WTC11 (cell line): Measurements from ENCODE around the gene CDH6. TPM values are rescaled to one million over a fixed set of nuclear protein-coding genes. Genes with fewer than 3 reads are reported as not detected.

Source experiments
- ATAC-seq: fragments of 200-7000 bp; cut with Tn5 transposase; 2 replicates; pipeline ENCODE4 v1.10.0; 2021; ENCODE audit warnings: mild to moderate bottlenecking, moderate library complexity
- CTCF ChIA-PET: fragments of 300-600 bp; sonication (Branson Sonifier 250); formaldehyde crosslinking; loops from one replicate; lab custom pipeline; 2021; ENCODE audit warnings: antibody characterized with exemption; lab: Charles Lee
- POLR2A ChIA-PET: fragments of 350-600 bp; sonication (Branson Sonifier 250); formaldehyde crosslinking; loops from one replicate; lab custom pipeline; 2021; ENCODE audit warnings: antibody characterized with exemption; lab: Charles Lee
- DNase-seq: peaks from one replicate; pipeline ENCODE4 v3.0.0; 2021; ENCODE audit warnings: low spot score
- H3K27ac Mint-ChIP-seq: 2 replicates; pipeline ENCODE4 v1.8.0; 2021; ENCODE audit warnings: mixed read lengths
- H3K27me3 Mint-ChIP-seq: 2 replicates; pipeline ENCODE4 v1.8.0; 2021; ENCODE audit warnings: low read depth, mild to moderate bottlenecking, moderate library complexity, mixed read lengths
- H3K36me3 Mint-ChIP-seq: 2 replicates; pipeline ENCODE4 v1.8.0; 2021; ENCODE audit warnings: mixed read lengths
- H3K4me1 Mint-ChIP-seq: 2 replicates; pipeline ENCODE4 v1.8.0; 2022; ENCODE audit warnings: mixed read lengths
- H3K4me3 Mint-ChIP-seq: 2 replicates; pipeline ENCODE4 v1.8.0; 2021; ENCODE audit warnings: mild to moderate bottlenecking, moderate library complexity, mixed read lengths
- H3K9me3 Mint-ChIP-seq: 2 replicates; pipeline ENCODE4 v1.8.0; 2021; ENCODE audit warnings: mixed read lengths
- CBFB ChIP-seq: sonication (generic); formaldehyde crosslinking; IDR thresholded peaks from 2 replicates; pipeline ENCODE4 v1.8.1; 2022; ENCODE audit warnings: mild to moderate bottlenecking, low read depth, missing genetic modification reagents
- ESRRA ChIP-seq: sonication (generic); formaldehyde crosslinking; IDR thresholded peaks from 2 replicates; pipeline ENCODE4 v1.8.1; 2022; ENCODE audit warnings: mild to moderate bottlenecking, missing genetic modification reagents, borderline replicate concordance
- GABPB1 ChIP-seq: sonication (generic); formaldehyde crosslinking; IDR thresholded peaks from 2 replicates; pipeline ENCODE4 v1.8.1; 2023; ENCODE audit warnings: mild to moderate bottlenecking, missing genetic modification reagents
- GRHL2 ChIP-seq: fragments of 250-450 bp; sonication (Bioruptor Pico); IDR thresholded peaks from 2 replicates; pipeline ENCODE4 v1.8.0; 2022; ENCODE audit warnings: mild to moderate bottlenecking, moderate library complexity; ENCODE audit not compliant: insufficient replicate concordance, severe bottlenecking
- NFE2L1 ChIP-seq: sonication (generic); formaldehyde crosslinking; IDR thresholded peaks from 2 replicates; pipeline ENCODE4 v1.8.1; 2023; ENCODE audit warnings: missing genetic modification reagents
- RORB ChIP-seq: fragments of 250-450 bp; sonication (Bioruptor Pico); IDR thresholded peaks from 2 replicates; pipeline ENCODE4 v1.9.0; 2021; ENCODE audit warnings: mild to moderate bottlenecking
- SMAD4 ChIP-seq: sonication (generic); formaldehyde crosslinking; IDR thresholded peaks from 2 replicates; pipeline ENCODE4 v1.8.0; 2022; ENCODE audit warnings: mild to moderate bottlenecking, missing genetic modification reagents
- SP1 ChIP-seq: sonication (generic); formaldehyde crosslinking; conservative IDR thresholded peaks from 2 replicates; pipeline ENCODE4 v1.8.1; 2022; ENCODE audit warnings: missing genetic modification reagents
- TP53 ChIP-seq: sonication (generic); formaldehyde crosslinking; IDR thresholded peaks from 2 replicates; pipeline ENCODE4 v1.8.1; 2023; ENCODE audit warnings: mild to moderate bottlenecking, missing genetic modification reagents
- ZBTB21 ChIP-seq: sonication (generic); formaldehyde crosslinking; IDR thresholded peaks from 2 replicates; pipeline ENCODE4 v1.8.1; 2023; ENCODE audit warnings: mild to moderate bottlenecking, missing genetic modification reagents, borderline replicate concordance
- ZNF219 ChIP-seq: sonication (generic); formaldehyde crosslinking; IDR thresholded peaks from 2 replicates; pipeline ENCODE4 v1.8.0; 2023; ENCODE audit warnings: missing genetic modification reagents, mild to moderate bottlenecking, borderline replicate concordance
- total RNA-seq: library from RNA; stranded (reverse); gene quantifications from 3 replicates; pipeline ENCODE4 v1.2.3, GENCODE V29; 2021
- TF ChIP-seq, protein P1 (sequence below): fragments of 250-450 bp; sonication (Bioruptor Pico); IDR thresholded peaks from 2 replicates; pipeline ENCODE4 v2.1.2; 2022; ENCODE audit warnings: mild to moderate bottlenecking, moderate library complexity
- TF ChIP-seq, protein P2 (sequence below): sonication (generic); formaldehyde crosslinking; IDR thresholded peaks from 2 replicates; pipeline ENCODE4 v1.8.1; 2023; ENCODE audit warnings: mild to moderate bottlenecking, missing genetic modification reagents
- TF ChIP-seq, protein P3 (sequence below): sonication (generic); formaldehyde crosslinking; IDR thresholded peaks from 2 replicates; pipeline ENCODE4 v1.8.0; 2022; ENCODE audit warnings: mild to moderate bottlenecking, missing genetic modification reagents
- TF ChIP-seq, protein P4 (sequence below): sonication (generic); formaldehyde crosslinking; IDR thresholded peaks from 2 replicates; pipeline ENCODE4 v1.8.0; 2022; ENCODE audit warnings: mild to moderate bottlenecking, missing genetic modification reagents
- TF ChIP-seq, protein P5 (sequence below): fragments of 250-450 bp; sonication (Bioruptor Pico); IDR thresholded peaks from 2 replicates; pipeline ENCODE4 v1.9.0; 2021; ENCODE audit warnings: mild to moderate bottlenecking
- TF ChIP-seq, protein P6 (sequence below): sonication (generic); formaldehyde crosslinking; IDR thresholded peaks from 2 replicates; pipeline ENCODE4 v1.8.1; 2022; ENCODE audit warnings: low read depth, missing genetic modification reagents, borderline replicate concordance
- TF ChIP-seq, protein P7 (sequence below): sonication (generic); formaldehyde crosslinking; IDR thresholded peaks from 2 replicates; pipeline ENCODE4 v1.8.1; 2023; ENCODE audit warnings: mild to moderate bottlenecking, missing genetic modification reagents, borderline replicate concordance

Gene CDH6
- total RNA-seq, 1 experiment from 2014 or later: 2.6 TPM

DNA sequence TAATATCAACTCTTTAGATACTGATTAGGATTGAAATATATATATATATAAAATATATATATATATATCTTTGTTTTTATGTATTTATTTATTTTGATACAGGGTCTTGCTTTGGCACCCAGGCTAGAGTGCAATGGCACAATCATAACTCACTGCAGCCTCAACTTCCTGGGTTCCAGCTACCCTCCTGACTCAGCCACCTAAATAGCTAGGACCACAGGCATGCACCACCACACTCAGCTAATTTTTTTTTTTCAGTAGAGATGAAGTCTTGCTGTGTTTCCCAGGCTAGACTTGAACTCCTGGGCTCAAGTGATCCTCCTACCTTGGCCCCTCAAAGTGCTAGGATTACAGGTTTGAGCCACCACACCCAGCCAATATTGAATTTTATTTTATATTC lies 20.6 kb upstream of the CDH6 start (continued):
- TF ChIP-seq, protein P1, sequence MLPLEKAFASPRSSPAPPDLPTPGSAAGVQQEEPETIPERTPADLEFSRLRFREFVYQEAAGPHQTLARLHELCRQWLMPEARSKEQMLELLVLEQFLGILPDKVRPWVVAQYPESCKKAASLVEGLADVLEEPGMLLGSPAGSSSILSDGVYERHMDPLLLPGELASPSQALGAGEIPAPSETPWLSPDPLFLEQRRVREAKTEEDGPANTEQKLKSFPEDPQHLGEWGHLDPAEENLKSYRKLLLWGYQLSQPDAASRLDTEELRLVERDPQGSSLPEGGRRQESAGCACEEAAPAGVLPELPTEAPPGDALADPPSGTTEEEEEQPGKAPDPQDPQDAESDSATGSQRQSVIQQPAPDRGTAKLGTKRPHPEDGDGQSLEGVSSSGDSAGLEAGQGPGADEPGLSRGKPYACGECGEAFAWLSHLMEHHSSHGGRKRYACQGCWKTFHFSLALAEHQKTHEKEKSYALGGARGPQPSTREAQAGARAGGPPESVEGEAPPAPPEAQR (CRISPR knock-in tag): no peak
- no peak for TF ChIP-seq ZBTB21 (CRISPR knock-in tag)
- no peak for TF ChIP-seq GABPB1 (CRISPR knock-in tag)
- TF ChIP-seq TP53 (CRISPR knock-in tag): no peak
- no peak for TF ChIP-seq SP1 (CRISPR knock-in tag)
- TF ChIP-seq NFE2L1 (CRISPR knock-in tag): no peak
- TF ChIP-seq RORB (CRISPR knock-in tag): no peak
- no peak for TF ChIP-seq SMAD4 (CRISPR knock-in tag)

DNA sequence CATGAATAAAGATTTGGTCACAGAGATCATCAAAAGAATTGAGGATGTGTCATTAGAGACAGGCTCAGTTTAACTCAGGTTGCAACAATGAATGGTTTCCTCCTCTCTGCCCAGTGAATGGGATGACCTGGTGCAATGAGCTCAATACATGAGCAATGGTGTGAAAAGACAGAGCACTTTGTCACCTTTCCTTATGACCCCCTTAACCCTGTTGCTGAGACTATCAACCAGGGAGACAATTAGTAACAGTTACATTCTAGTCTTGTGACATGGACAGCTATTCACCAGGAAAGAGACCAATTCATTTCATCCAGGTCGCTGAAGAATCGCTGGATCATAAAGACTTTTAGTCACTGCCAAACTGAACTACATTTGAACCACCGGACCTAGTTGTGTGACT lies 19.9 kb upstream of the CDH6 start:
- Mint-ChIP-seq H3K36me3 (no peaks in the 10 kb centered on the region), H3K4me3 (no peak overlapping the region), H3K9me3 (peaks cover 5% of the 10 kb centered on the region), H3K27me3 (no peaks in the 10 kb centered on the region), H3K4me1 (no peaks in the 10 kb centered on the region), H3K27ac (no peak overlapping the region)
- ATAC-seq: no peak
- POLR2A ChIA-PET: no interaction called here
- CTCF ChIA-PET: interaction anchor here (1.2 kb wide), 1 partner anchor 13 kb away, joined by 5 read pairs; no protein-coding TSS in a partner anchor
- no peak for DNase-seq
- TF ChIP-seq GABPB1 (CRISPR knock-in tag) (no peak), ZNF219 (CRISPR knock-in tag) (no peak), RORB (CRISPR knock-in tag) (no peak), CBFB (CRISPR knock-in tag) (no peak), ESRRA (CRISPR knock-in tag) (no peak), ZBTB21 (CRISPR knock-in tag) (no peak), NFE2L1 (CRISPR knock-in tag) (no peak), GRHL2 (CRISPR knock-in tag) (no peak)
- TF ChIP-seq, protein P1 (CRISPR knock-in tag): no peak
- TF ChIP-seq, protein P2, sequence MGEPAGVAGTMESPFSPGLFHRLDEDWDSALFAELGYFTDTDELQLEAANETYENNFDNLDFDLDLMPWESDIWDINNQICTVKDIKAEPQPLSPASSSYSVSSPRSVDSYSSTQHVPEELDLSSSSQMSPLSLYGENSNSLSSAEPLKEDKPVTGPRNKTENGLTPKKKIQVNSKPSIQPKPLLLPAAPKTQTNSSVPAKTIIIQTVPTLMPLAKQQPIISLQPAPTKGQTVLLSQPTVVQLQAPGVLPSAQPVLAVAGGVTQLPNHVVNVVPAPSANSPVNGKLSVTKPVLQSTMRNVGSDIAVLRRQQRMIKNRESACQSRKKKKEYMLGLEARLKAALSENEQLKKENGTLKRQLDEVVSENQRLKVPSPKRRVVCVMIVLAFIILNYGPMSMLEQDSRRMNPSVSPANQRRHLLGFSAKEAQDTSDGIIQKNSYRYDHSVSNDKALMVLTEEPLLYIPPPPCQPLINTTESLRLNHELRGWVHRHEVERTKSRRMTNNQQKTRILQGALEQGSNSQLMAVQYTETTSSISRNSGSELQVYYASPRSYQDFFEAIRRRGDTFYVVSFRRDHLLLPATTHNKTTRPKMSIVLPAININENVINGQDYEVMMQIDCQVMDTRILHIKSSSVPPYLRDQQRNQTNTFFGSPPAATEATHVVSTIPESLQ (CRISPR knock-in tag): no peak
- TF ChIP-seq, protein P3, sequence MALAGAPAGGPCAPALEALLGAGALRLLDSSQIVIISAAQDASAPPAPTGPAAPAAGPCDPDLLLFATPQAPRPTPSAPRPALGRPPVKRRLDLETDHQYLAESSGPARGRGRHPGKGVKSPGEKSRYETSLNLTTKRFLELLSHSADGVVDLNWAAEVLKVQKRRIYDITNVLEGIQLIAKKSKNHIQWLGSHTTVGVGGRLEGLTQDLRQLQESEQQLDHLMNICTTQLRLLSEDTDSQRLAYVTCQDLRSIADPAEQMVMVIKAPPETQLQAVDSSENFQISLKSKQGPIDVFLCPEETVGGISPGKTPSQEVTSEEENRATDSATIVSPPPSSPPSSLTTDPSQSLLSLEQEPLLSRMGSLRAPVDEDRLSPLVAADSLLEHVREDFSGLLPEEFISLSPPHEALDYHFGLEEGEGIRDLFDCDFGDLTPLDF (CRISPR knock-in tag): no peak
- TF ChIP-seq, protein P4, sequence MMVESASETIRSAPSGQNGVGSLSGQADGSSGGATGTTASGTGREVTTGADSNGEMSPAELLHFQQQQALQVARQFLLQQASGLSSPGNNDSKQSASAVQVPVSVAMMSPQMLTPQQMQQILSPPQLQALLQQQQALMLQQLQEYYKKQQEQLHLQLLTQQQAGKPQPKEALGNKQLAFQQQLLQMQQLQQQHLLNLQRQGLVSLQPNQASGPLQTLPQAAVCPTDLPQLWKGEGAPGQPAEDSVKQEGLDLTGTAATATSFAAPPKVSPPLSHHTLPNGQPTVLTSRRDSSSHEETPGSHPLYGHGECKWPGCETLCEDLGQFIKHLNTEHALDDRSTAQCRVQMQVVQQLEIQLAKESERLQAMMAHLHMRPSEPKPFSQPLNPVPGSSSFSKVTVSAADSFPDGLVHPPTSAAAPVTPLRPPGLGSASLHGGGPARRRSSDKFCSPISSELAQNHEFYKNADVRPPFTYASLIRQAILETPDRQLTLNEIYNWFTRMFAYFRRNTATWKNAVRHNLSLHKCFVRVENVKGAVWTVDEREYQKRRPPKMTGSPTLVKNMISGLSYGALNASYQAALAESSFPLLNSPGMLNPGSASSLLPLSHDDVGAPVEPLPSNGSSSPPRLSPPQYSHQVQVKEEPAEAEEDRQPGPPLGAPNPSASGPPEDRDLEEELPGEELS: no peak
- TF ChIP-seq, protein P5, sequence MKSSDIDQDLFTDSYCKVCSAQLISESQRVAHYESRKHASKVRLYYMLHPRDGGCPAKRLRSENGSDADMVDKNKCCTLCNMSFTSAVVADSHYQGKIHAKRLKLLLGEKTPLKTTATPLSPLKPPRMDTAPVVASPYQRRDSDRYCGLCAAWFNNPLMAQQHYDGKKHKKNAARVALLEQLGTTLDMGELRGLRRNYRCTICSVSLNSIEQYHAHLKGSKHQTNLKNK (CRISPR knock-in tag): no peak
- TF ChIP-seq, protein P6, sequence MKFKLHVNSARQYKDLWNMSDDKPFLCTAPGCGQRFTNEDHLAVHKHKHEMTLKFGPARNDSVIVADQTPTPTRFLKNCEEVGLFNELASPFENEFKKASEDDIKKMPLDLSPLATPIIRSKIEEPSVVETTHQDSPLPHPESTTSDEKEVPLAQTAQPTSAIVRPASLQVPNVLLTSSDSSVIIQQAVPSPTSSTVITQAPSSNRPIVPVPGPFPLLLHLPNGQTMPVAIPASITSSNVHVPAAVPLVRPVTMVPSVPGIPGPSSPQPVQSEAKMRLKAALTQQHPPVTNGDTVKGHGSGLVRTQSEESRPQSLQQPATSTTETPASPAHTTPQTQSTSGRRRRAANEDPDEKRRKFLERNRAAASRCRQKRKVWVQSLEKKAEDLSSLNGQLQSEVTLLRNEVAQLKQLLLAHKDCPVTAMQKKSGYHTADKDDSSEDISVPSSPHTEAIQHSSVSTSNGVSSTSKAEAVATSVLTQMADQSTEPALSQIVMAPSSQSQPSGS: no peak
- TF ChIP-seq, protein P7, sequence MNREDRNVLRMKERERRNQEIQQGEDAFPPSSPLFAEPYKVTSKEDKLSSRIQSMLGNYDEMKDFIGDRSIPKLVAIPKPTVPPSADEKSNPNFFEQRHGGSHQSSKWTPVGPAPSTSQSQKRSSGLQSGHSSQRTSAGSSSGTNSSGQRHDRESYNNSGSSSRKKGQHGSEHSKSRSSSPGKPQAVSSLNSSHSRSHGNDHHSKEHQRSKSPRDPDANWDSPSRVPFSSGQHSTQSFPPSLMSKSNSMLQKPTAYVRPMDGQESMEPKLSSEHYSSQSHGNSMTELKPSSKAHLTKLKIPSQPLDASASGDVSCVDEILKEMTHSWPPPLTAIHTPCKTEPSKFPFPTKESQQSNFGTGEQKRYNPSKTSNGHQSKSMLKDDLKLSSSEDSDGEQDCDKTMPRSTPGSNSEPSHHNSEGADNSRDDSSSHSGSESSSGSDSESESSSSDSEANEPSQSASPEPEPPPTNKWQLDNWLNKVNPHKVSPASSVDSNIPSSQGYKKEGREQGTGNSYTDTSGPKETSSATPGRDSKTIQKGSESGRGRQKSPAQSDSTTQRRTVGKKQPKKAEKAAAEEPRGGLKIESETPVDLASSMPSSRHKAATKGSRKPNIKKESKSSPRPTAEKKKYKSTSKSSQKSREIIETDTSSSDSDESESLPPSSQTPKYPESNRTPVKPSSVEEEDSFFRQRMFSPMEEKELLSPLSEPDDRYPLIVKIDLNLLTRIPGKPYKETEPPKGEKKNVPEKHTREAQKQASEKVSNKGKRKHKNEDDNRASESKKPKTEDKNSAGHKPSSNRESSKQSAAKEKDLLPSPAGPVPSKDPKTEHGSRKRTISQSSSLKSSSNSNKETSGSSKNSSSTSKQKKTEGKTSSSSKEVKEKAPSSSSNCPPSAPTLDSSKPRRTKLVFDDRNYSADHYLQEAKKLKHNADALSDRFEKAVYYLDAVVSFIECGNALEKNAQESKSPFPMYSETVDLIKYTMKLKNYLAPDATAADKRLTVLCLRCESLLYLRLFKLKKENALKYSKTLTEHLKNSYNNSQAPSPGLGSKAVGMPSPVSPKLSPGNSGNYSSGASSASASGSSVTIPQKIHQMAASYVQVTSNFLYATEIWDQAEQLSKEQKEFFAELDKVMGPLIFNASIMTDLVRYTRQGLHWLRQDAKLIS: no peak
